Hippocampal formation (tissue), 2 donors: ENCODE data around the gene ANKRD65.
A peak's percentile ranks its signal among the peaks of the same experiment; 100 is the strongest.
"Not testable (repeated sequence)": the region's sequence is repeated elsewhere in the genome, so short reads cannot be mapped to it uniquely, and the experiment has no call there.

Experiments used
- DNase-seq, 2 donors: peaks; one replicate each; lab custom pipeline; 2025; lab: John Stamatoyannopoulos, UW

The ANKRD65 gene

GRCh38 chr1:1393428-1393827 lies 27.6 kb downstream of the ANKRD65 start:
- DNase-seq: no peak

GRCh38 chr1:1393014-1393413 lies 28.1 kb downstream of the ANKRD65 start:
- DNase-seq: no peak

- no peak for DNase-seq
These were observed 29.9 kb downstream of the ANKRD65 start for GRCh38 chr1:1391225-1391624.

- no peak for DNase-seq
These were observed 30.4 kb downstream of the ANKRD65 start for GRCh38 chr1:1390675-1391074.

GRCh38 chr1:1388078-1388472 lies 33.0 kb downstream of the ANKRD65 start:
- DNase-seq: no peak

- no peak for DNase-seq
These were observed 33.7 kb downstream of the ANKRD65 start for GRCh38 chr1:1387098-1388077.

- no peak for DNase-seq
These were observed 35.1 kb downstream of the ANKRD65 start for GRCh38 chr1:1385931-1386330.

GRCh38 chr1:1385339-1385738 lies 35.7 kb downstream of the ANKRD65 start:
- DNase-seq: not testable (repeated sequence)

- DNase-seq: no peak
These were observed 39.8 kb downstream of the ANKRD65 start for GRCh38 chr1:1381294-1381693.

- no peak for DNase-seq
These were observed 40.2 kb downstream of the ANKRD65 start for GRCh38 chr1:1380860-1381259.

GRCh38 chr1:1377540-1378205 lies 43.4 kb downstream of the ANKRD65 start:
- no peak for DNase-seq

GRCh38 chr1:1376551-1377226 lies 44.4 kb downstream of the ANKRD65 start:
- DNase-seq: no peak

GRCh38 chr1:1374929-1375662 lies 46.0 kb downstream of the ANKRD65 start, which contains the start of gene AURKAIP1:
Gene AURKAIP1 (minus strand): TSS chr1:1375207. CDS start chr1:1374756, 451 bp downstream.
- peak; percentile 98 for DNase-seq

- no peak for DNase-seq
These were observed 46.5 kb downstream of the ANKRD65 start for GRCh38 chr1:1374589-1374928.

GRCh38 chr1:1373815-1374588 lies 47.1 kb downstream of the ANKRD65 start:
- no peak for DNase-seq

GRCh38 chr1:1373051-1373814 lies 47.8 kb downstream of the ANKRD65 start:
- no peak for DNase-seq

- peak in 1 of 2 donors; percentile 23 for DNase-seq
These were observed 49.0 kb downstream of the ANKRD65 start for GRCh38 chr1:1371746-1372711.

- no peak for DNase-seq
These were observed 49.7 kb downstream of the ANKRD65 start for GRCh38 chr1:1371364-1371745.

GRCh38 chr1:1370771-1371300 lies 50.2 kb downstream of the ANKRD65 start:
- DNase-seq: no peak
